SH-SY5Y (cell line): ENCODE data around the gene PRIM2.

Experiments
- GATA2 ChIP-seq: IDR thresholded peaks from 2 replicates; pipeline ENCODE4 v1.6.1; 2011; ENCODE audit warnings: mild to moderate bottlenecking, low read depth, low read length
- GATA3 ChIP-seq: IDR thresholded peaks from 2 replicates; pipeline ENCODE4 v1.6.1; 2011; ENCODE audit warnings: low read depth, mild to moderate bottlenecking, low read length, moderate library complexity

DNA sequence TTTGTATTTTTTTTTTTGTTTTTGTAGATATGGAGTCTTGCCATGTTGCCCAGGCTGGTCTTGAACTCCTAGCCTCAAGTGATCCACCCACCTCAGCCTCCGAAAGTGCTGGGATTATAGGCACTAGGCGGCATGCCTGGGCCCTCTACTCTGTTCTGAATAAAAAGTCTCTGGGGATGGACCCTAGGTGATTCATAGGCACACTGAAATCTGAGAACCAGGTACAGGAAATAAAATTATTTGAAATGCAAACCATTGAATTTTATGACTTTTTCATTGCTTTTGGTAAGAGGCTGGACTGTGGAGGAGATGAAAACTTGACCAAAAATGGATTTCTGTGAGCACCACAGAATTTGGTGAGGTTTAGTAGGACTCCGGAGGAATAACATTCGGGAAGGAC lies 117.5 kb downstream of the PRIM2 start:
- TF ChIP-seq GATA2: no peak
- no peak for TF ChIP-seq GATA3
